Activated CD4-positive, alpha-beta T cell treated with anti-CD3 and anti-CD28 coated beads, Interleukin-2, amount 50 U/mL, for 24 hours (primary cell): ENCODE data around the gene SMYD2.

Experiments used
- DNase-seq, 2 donors: peaks; one replicate each; pipeline ENCODE4 v3.0.0-alpha.2; 2020; ENCODE audit warnings: low read depth in 1 of 2, low spot score in 1 of 2

Gene SMYD2

DNA sequence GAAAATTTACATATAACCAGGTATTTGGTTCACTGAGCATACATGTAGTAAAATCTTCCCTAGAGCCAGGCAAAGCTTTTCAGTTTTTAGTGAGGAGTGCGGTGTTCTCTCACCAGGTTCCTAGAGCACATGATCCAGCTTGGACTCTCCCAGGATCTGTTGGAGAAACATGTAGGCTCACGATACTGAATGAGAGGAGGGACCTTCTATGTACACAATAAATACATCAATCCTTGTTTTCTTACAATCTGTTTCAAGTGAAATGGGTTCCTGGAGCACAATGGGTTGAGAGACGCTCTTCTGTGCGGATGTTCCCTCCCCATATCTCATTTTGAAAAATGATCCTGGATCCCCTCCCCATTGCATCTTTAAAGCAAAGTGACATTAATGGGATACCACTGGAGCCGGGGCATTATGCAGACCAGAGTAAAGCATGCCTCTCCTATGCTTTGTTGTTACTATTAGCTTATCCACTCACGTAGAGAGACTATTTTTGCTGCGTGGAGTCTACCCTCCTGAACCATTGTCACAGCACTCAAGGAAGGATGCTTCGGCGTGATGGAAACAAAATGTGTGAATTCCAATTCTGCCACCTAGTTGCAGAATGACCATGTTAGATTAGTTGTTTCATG, 19.3 kb downstream of the SMYD2 start:
- DNase-seq: no peak

DNA sequence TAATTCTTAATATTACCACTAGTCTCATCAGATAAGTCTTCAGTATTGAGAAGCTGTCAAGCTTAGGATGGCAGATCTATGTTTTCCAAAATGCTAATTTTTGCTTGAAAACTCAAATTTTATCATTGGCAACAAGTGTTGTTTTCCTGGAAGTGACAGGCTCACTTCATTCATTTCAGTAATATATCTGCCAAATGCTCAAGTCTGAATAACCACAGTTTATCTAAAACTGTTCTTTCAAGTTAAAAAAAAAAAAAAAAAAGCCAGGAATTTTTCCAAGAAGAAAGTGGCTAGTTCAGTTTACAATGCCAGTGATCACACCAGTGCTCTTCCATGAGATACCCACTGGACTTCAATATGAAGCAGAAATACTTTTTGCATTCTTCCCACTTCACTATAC, 20.6 kb downstream of the SMYD2 start:
- DNase-seq: no peak

DNA sequence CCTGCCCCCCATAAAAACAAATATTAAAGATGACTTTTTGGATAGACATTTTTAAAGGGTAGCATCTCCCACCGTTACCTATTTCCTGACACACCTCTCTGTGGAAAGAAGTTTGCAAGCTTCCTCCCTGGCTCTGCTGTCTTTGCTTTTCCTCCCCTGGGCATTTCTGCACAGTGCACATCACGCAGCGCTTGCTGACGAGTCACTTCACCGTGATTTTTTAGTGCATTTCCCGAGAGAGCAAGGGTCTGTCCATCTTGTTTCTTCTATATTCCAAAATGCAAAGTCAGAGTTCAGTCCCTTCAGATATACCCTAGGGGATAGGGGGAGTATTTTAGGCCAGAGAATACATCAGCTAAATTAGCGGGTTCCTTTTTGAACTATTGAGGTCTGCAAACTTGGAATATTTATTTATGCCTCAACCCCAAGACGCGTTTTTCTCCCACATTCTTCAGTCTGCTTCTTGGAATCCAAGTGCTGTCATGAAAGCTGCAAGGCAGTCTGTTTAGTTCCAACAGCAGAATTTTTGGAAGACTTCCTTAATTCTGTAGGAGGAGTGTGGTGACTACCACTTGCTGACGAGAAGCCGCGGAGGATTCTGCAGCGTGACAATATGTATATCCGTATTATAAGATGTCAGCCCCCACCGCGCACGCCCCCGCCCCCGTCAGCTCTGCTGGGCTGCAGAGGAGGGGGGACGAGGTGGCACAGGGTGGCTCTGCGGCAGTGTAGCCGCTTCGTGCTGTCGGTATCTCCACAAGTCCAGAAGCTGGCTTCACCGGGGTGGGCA, 22.4 kb downstream of the SMYD2 start:
- no peak for DNase-seq

DNA sequence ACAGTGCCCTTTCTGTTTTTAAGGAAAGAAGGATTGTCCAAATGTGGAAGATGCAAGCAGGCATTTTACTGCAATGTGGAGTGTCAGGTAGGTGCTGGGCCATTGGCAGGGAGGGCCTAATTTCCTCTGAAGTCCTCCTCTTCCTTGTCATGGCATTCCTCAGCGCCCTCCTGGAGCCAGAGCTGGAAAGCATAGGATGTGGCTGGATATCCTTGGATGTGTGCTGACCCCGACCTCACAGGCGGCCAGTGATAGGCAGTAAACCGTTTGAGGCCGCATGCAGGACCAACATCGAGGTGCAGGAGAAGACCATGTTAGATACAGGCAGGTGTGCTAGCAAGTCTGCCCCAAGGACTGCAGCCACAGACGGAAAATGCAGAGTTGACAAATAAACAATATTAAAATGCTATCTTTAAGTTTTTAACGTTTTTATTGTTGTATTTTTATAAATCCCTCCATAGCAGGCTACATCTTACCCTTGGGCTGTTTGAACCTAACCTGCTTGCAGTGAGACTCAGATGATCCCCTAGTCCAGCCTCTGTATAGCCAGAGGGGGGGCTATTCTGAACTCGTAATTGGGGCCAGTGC, 24.3 kb downstream of the SMYD2 start:
- no peak for DNase-seq

DNA sequence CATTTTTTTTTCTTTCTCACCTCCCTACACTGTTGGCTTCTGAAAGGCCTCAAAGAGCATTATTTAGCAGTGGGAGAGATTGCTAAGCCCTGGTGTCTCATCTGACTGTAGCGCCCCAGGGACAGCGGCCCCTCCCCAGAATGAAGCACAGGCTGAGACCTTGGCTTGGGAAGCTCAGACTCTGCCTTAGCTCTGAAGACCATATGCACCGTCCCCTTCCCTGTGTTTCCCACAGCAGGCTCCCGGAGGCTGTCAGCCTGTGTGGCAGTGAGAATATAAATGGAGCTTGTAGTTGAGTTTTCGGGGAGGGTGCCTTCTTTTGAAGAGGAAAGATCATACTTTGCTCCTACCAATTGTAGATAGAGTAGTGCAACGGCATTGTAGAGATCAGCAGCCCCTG, 25.3 kb downstream of the SMYD2 start:
- no peak for DNase-seq

DNA sequence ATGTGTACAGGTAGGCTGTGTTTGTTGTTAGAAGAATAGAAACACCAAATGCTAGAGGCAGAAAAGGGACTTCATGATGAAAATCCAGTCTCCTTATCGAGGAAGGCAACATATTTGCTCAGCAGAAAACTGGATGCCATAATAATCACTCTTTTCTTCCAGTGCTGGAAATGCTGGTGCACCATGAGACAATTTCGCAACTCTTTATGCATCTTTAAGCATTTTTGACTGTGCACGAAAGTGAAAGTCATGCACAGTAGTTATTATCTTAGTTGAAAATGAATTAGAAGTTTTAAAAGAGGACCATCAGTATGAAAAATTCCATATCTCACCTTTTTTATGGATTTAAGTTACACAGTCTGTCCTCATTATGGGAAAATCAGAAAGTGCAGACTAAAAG, 29.1 kb downstream of the SMYD2 start:
- DNase-seq: no peak

DNA sequence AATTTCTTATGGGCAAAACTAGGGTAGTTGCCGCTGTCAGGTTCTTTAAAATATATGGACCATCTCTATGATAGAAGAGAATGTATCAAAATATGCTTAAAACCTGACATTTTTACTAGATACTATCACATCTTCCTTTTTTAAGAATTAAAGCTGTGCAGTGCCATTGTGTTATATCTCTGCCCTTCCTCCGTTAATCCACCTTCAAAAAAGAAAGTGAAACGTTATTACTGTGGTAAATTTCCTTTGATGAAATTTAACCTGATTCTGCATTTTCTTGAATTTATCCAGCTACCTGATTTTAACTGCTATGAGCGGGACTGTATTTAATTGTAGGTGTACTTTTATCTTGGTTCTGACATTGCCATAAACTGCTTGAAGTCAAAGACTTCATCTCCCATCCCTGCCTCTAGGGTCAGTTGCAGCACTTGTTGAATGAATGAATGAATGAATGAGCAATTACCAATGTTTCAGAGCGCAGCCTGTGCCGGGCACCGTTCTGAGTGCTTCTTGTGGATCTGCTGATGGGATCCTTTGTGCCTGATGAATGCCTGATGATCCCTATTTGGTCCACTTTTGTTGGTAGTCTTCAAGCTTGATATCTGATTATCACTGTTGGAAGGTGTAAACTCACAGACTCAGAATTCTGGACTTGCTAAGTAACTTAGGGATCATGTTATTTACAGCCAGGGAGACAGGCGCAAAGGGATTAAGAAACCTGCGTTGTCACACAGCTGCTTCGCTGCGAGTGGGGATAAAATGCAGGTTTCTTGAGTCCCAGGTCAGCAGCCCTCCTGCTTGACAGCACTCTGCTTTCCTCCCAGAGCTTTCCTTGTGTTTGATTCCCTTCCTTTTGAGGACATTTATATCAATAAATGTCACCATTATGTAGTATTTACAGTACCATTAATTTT, 30.1 kb downstream of the SMYD2 start:
- DNase-seq: no peak

DNA sequence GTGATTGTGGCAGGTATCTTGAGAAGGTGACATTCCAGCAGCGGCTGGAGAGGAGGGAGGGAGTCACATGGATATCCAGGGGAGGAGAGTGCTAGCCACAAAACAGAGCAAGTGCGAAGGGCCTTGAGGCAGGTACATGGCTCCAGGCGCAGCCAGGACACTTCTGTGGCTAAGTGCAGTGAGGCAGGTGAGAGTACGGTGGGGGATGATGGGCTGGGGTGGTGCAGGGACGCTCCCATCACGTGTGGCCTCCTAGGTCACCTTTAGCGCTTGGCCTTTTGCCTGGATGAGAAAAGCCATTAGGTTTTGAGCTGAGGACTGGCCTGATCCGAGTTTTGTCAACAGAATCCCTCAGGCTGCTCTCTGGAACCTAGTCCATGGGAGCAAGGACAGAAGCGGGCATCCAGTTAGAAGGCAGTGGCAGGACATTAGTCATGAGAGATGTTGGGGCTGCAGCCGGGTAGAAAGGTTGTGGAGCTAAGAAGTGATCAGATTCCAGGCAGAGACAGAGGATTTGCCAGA, 31.6 kb downstream of the SMYD2 start:
- DNase-seq: no peak

DNA sequence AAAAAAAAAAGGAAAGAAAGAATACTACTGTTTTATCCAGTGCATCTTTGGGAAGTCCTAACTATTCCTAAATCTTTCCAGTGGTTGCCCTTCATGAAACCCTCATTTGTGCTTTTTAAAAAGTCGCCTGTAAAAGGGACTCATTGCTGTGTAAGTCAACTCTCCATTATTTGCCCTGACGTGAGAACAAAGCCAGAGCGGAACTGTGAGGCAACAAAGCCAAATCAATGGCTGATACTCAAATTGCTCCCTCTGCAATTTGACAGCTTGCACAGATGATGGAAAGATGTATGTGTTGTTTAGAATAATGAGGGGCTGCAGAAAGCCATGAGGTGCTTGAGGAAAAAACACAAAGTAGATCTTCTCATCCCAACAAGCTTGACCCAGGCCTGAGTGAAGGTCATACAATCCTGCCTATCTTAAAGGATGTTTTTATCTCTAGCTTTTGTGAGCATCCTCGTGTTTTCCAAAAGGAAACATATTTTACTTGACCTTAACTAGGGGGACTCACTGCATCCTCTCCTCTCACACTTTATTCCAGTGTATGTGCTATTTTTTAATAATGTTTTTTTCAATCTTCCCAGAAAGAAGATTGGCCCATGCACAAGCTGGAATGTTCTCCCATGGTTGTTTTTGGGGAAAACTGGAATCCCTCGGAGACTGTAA, 33.4 kb downstream of the SMYD2 start:
- DNase-seq: no peak

DNA sequence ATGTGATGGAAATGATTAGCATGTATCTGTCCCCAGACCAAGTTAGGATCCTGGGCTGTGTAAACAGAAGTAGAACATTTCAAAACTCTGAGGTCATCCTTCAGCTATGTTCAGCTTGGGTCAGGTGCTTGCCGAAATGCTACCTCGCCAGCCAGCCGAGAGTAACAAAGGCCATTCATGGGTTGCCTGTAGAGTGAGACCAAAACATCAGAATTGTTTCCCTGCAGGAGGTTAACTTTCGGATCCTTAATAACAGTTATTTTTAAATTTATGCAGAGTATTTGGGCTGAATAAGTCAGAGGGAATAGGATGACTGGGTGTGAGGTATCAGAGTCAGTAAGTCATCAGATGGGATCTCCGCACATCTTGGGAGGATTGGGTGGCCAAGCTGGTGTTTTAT, 35.6 kb downstream of the SMYD2 start:
- DNase-seq: no peak

DNA sequence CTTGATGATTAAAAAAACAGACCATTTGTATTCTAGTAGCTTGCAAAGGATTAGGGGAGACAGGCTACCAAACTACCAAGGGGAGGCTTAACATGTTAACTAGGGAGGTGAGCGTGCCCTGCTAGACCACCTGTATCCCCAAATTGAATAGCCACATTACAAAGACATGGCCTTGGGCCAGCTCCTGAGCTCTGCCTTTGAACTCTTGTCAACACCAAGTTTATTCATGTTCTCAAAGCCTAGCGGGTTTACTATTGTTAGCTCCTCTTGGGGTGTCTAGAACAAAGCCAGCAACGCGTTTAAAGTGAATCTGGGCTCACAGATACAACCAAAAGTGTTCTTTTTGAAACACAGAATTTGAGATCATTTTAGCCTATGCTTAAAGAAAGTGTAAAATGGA, 36.3 kb downstream of the SMYD2 start:
- DNase-seq: no peak

DNA sequence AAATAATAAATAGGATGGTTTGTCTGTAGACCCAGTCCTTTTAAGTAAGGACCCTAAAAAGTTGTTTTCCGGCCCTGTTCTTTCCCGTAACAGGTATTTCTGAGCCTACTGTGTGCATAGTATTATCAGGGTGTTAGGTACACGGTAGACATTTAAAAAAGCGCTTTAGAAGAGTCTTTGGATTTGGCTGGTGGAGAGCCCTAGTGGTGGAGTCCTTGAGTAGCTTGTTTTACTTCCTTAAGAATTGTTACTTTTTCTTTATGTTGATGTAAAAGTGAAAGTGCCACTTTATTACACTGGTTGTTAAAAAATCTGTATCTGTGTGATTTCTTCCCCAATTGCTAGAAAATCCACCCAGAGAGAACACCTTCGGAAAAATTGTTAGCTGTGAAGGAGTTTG, 36.8 kb downstream of the SMYD2 start:
- no peak for DNase-seq

DNA sequence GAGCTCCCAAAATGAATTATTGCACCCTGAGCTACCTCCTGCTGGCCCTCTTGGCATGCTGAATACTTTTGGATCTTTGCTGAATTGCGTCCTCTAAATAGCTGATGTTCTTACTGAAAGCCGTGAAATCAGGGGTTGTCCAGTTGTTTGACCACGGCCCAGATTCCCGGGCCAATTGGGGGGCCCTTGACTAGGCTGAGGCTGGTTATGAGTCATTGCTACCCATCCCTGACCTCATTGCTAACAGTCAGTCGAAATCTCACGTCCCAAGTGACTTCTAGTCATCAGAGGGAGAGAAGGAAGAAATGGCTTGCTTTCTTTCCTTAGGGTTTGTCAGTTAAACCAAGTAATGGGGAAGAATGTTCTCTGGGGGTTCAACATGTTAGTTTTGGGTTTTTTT, 37.4 kb downstream of the SMYD2 start:
- DNase-seq: no peak

DNA sequence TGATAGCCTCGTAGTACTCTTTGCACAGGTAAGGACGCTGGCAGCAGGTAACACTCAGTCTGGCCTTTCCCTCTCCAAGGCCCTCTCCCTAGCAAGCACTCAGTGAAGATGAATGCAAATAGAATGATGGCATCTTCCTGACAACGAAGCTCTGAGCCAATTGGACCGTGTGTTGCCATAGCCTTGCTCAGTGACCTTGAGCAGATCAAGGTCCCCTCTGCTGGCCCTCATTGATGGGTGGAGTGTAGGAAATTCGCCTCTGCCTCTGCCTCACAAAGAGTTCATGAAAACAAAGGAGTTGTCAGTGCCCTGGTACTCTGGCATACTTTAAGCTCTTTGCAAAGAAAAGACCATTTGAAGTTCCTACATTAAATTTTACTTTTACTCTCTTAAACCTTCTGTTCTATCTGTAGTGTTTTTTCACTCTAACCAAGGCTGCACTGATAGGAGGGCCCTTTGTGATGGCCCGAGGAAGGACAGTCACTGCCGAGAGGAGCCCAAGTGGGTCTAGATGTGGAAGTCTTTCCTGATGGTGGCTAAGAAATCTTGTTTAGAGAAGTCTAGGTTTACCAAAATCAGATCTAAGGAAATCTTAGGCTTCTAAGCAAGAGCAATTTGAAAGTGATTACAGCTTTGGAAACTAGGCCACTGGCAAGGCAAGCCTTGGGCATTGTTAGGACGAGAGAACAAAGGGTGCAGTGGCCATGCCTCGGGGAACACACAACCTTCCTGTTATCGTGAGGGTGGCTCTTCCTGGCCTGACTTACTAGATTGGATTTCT, 38.2 kb downstream of the SMYD2 start:
- DNase-seq: no peak

DNA sequence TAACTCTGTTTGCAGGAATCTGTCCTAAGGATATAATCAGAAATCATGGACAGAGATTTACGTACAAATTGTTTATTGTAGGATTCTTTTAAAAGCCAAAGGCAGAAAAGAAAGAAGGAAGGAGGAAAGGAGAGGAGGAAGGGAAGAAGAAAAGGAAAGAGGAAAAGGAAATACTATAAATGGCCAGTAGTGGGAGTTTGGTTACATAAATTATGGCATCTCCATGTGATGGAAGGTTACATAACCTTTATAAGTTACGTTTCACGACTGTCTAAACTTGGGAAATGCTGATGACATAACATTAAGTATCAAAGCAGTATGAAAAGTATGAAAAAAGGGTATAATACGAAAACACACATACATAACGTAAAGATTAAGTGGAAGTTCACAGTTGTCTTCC, 39.0 kb downstream of the SMYD2 start:
- DNase-seq: no peak

DNA sequence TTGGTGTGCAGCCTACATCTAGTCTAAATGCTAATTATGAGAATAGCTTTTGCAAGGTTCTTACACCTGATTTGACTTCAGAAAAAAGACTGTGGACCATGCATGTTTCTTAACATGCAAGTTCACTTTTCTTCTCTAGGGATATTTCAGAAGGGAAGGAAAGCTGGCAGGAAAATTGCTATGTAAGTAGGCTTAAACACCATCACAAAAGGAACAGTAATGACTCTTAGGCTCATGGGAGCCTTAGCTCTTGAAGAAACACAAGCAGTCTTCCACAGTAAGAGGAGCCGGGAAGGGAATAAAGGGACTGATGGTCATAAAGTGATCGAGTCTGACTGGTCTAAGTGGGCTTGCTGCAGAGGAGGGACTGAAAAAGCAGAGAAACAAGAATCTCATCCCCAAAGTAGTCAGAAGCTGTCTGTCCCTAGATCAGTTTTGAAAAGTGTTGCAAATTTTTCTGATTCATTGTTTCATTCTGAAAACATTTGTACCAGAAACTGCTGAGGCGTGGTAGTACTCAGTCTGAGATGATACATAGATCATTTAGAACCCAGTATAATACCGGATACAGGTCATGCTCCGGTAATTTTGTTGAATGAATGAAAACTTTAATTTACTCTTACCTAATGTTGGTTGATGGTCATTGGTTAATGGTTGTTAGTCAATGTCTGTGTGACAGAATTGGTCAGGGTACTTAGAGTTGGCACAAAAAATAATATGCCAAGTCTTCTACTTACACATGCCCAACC, 40.9 kb downstream of the SMYD2 start:
- no peak for DNase-seq

DNA sequence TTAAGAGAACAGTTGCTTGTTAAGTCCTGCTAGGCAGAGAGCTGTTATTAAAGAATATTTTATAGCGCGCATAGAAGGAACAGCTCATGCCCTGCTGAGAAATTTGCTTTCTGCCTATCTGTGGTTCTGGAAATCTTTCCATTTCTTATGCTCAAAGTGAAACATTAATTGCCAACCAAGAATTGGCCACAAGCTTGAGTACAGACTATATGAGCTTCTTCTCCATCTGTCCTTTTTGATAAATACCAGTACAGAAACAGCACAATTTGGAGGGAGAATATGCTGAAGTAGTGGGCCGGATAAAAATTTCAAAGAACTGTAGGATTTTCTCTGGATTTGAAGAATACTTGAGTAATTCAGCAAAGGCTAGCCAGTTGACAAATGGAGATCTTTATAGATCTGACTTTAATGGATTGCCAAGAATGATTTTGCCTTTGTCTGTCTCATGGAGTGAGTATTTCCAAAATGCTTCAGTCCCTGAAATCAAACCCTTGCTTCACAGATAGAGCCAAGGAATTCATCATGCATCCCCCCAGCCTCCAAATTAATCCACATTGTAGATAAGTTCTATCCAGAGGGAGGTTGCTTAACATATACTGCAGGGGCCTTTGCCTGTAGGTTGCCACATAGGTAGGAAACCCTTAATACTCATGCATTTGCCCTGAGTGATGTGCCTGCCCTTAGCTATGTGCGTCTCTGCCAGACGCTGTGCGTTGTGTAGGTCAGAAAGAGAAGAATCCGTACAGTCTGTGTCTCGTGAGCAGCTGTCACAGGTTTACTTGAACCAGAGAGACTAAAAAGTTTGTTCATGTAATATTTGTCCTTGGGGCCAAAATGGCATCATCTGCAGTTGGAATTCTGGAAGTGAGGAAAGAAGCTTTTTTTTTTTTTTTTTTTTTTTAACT, 44.2 kb downstream of the SMYD2 start:
- DNase-seq: no peak

DNA sequence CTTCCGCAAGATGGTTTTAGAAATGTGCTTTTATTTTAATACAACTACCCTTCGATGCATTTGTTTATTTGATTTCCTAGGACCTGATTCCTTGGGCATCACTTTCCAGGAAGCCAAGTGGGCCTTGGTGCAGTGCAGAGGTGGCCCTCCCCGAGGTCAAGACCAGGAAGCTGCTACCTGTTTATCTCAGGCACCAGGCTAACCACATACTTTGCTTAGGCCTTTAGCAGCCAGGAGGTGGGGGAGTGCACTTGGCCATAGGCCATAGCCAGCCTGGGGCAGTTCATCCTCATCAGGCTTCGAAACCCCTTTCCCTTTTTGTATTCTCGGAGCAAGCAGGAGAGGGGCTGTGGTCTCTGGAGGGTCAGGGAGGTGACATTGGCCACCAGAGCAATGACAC, 45.4 kb downstream of the SMYD2 start:
- no peak for DNase-seq
